NCI-H460 (cell line): ENCODE data around the gene RASSF9. TPM values are rescaled to one million over a fixed set of nuclear protein-coding genes. Genes with fewer than 3 reads are reported as not detected.

ENCODE experiments used
- DNase-seq: peaks from one replicate; pipeline ENCODE4 v3.0.0-alpha.2; 2016; ENCODE audit warnings: low read depth; ENCODE audit errors: extremely low read depth
- total RNA-seq: library from RNA; depleted of rRNA; stranded (reverse); fragments of >200 nt; shearing (Covaris generic); gene quantifications from 2 replicates; pipeline ENCODE4 v1.2.3, GENCODE V29; 2014; rRNA removed

The RASSF9 gene
- total RNA-seq, 1 experiment from 2014 or later, result 0.07 TPM

GRCh38 chr12:85755760-85756159, 80.4 kb downstream of the RASSF9 start:
- DNase-seq, result no peak

Other genes starting within 250 kb of the RASSF9 start
- 0.40 and 0.50 TPM in 2 replicates for gene NTS, start 37.9 kb upstream of the RASSF9 start, total RNA-seq